SKM-1 treated with dmso at 0.1 percent for 144 hours (cell line): ENCODE results near the gene TLR9.

Experiments
- DNase-seq: peaks from one replicate; lab custom pipeline; 2025; ENCODE audit not compliant: unreplicated experiment; lab: John Stamatoyannopoulos, UW

The TLR9 gene

GRCh38 chr3:52218026-52218425, 7.4 kb downstream of the TLR9 start:
- DNase-seq, result no peak

GRCh38 chr3:52217409-52217805, 8.0 kb downstream of the TLR9 start:
- no peak for DNase-seq

GRCh38 chr3:52216585-52217408, 8.6 kb downstream of the TLR9 start:
- DNase-seq, result no peak

- no peak for DNase-seq
These were observed 10.1 kb downstream of the TLR9 start for GRCh38 chr3:52215351-52215750.

- DNase-seq, result no peak
These were observed 11.5 kb downstream of the TLR9 start for GRCh38 chr3:52213901-52214300.

GRCh38 chr3:52213005-52213404, 12.4 kb downstream of the TLR9 start:
- DNase-seq, result no peak

GRCh38 chr3:52211268-52211891, 14.1 kb downstream of the TLR9 start:
- DNase-seq, result no peak

GRCh38 chr3:52210550-52211046, 14.8 kb downstream of the TLR9 start:
- peak; percentile 83 for DNase-seq

- no peak for DNase-seq
These were observed 15.4 kb downstream of the TLR9 start for GRCh38 chr3:52210037-52210436.

GRCh38 chr3:52208556-52208955, 16.9 kb downstream of the TLR9 start:
- no peak for DNase-seq

GRCh38 chr3:52205727-52206372, 19.6 kb downstream of the TLR9 start:
- DNase-seq, result no peak

- no peak for DNase-seq
These were observed 20.9 kb downstream of the TLR9 start for GRCh38 chr3:52204337-52205073.

- no peak for DNase-seq
These were observed 21.7 kb downstream of the TLR9 start for GRCh38 chr3:52203701-52204100.

GRCh38 chr3:52202384-52203077, 22.9 kb downstream of the TLR9 start:
- peak; percentile 86 for DNase-seq

GRCh38 chr3:52200981-52201679, 24.3 kb downstream of the TLR9 start:
- peak; percentile 39 for DNase-seq

- no peak for DNase-seq
These were observed 26.5 kb downstream of the TLR9 start for GRCh38 chr3:52198643-52199608.

- DNase-seq, result peak; percentile 91
These were observed 27.4 kb downstream of the TLR9 start, which contains the start of gene ALAS1 for GRCh38 chr3:52197842-52198625. Gene ALAS1, plus strand, starts transcription at chr3:52198160. Its CDS starts 1,082 bp downstream, at chr3:52199242.

GRCh38 chr3:52197499-52197841, 28.0 kb downstream of the TLR9 start:
- no peak for DNase-seq
